ENCODE results near the gene NHEJ1. TPM values are rescaled to one million over a fixed set of nuclear protein-coding genes. Genes with fewer than 3 reads are reported as not detected.

The NHEJ1 gene
- total RNA-seq, 1 donor: 24.2 TPM

DNA sequence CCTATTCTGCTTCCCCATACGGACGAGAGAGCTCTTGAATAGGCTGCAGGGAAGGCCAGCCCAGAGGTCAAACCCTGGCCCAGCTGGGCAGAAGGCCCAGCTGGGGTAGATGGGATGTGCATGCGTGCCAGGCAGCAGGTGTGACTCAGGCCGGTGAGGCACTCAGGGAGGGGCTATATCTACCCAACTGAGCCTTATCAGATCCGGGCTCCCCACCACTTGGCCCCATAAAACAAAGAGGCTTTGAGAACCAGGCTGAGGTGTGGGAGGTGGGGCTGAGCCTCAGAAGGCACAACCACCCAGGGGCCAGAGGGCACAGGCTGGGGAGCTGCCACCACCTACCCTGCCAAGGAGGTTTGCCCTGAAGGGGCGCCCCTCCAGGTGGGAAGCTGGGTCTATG is 111.3 kb downstream of the NHEJ1 start:
- H3K4me3 ChIP-seq (ENCODE audit: low read depth, low read length): no peak overlapping the region
- TF ChIP-seq, protein P1, sequence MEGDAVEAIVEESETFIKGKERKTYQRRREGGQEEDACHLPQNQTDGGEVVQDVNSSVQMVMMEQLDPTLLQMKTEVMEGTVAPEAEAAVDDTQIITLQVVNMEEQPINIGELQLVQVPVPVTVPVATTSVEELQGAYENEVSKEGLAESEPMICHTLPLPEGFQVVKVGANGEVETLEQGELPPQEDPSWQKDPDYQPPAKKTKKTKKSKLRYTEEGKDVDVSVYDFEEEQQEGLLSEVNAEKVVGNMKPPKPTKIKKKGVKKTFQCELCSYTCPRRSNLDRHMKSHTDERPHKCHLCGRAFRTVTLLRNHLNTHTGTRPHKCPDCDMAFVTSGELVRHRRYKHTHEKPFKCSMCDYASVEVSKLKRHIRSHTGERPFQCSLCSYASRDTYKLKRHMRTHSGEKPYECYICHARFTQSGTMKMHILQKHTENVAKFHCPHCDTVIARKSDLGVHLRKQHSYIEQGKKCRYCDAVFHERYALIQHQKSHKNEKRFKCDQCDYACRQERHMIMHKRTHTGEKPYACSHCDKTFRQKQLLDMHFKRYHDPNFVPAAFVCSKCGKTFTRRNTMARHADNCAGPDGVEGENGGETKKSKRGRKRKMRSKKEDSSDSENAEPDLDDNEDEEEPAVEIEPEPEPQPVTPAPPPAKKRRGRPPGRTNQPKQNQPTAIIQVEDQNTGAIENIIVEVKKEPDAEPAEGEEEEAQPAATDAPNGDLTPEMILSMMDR (IDR thresholded peaks at IDR 0.05; ENCODE audit: insufficient read depth, low read depth, low read length): no peak
- DNase-seq (ENCODE audit: low read depth): no peak

DNA sequence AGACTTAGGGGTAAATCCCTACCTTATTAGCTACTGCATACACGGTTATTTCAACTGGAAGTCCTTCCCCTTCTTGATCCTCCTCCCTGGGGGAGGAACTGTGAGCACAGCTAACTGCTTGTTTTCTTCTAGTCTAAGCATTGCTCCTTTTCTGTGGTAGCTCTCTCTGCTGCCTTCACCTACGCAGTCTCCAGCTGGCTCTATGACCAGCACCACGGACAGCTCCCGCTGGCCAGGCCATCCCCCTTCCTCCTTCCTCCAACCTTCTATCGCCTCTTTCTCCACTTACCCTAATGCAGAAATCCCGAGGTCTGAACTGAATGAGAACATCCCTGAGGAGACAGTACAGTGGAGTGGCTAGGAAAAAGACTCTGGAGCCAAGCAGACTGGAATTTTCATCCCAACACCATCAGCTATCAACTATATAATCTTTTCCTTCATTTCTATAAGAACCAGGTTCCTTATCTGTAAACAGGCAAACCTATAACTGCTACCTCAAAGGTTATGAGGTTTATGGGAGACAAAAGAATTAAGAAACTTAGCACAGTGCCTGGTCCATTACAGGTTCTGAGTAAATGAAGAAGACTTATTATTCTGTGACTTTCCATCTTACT is 114.6 kb downstream of the NHEJ1 start:
- peak; percentile 37 for DNase-seq (ENCODE audit: low read depth)
- no peak overlapping the region for H3K4me3 ChIP-seq (ENCODE audit: low read depth, low read length)
- TF ChIP-seq, protein P1 (IDR thresholded peaks at IDR 0.05; ENCODE audit: insufficient read depth, low read depth, low read length): no peak

DNA sequence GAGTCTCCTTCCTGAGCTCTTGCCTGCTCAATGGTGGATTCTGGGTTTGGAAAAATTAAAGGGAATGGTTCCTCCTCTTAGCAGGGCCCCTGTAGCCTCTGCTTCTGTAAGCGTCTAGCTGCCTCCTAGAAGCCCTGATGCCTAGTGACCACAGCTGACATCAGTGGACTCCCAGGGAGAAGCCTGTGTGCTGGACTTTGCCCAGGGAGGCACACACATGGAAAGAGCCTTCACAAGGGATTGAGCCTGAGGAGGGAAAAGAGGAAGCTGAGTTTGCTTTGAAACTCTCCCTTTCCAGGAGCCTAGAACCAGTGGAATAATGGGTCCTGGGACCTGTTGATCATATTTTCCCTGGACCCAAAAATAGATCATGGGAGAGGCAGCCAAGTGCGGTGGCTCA is 117.9 kb downstream of the NHEJ1 start:
- TF ChIP-seq, protein P1 (IDR thresholded peaks at IDR 0.05; ENCODE audit: insufficient read depth, low read depth, low read length): no peak
- H3K4me3 ChIP-seq (ENCODE audit: low read depth, low read length): no peak overlapping the region
- DNase-seq (ENCODE audit: low read depth): no peak

DNA sequence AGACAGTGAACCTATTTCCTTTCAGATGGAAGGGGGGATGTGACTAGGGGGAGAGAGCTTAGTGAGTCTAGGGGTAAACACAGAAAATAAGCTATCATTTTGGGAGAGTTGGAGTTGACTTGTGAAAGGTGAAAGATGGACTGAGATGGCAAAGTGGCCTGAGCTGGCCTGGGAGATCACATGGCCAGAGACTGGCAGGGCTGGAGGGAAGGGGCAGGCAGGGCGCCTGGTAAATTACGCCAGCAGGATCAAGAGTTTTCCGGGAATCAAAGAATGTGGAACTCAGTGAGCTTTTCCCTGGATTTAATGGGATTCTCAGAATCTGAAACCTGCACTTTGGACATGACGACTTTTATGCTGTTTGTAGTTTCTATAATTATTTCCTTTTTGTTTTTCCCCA is 118.5 kb downstream of the NHEJ1 start:
- TF ChIP-seq, protein P1 (IDR thresholded peaks at IDR 0.05; ENCODE audit: insufficient read depth, low read depth, low read length): no peak
- H3K4me3 ChIP-seq (ENCODE audit: low read depth, low read length): no peak overlapping the region
- DNase-seq (ENCODE audit: low read depth): no peak

DNA sequence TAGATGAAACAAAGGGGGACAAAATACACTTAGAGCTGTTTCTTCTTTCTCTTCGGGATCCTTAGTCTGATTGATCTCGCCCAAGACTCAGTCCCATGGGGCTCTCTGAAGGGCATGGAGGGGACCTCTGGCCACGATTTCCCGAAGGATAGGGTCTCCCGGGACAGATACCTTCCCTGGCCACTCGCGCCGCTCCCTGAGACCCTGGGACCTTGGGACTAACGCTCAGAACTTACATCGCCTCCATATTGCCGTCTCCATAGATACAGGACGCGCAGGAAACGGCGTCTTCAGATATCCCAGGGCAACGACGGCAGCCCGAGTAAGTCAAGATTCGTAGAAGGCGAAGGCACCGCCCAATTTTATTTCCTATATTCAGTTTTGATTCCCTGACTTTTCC is 119.4 kb downstream of the NHEJ1 start, which contains the start of gene CFAP65:
CFAP65 (minus strand) TSS at position 265 of the 400 bp plus-strand sequence. CDS start 2,468 bp downstream, outside the sequence.
- peak within 1 kb of the TSS; percentile 41 for H3K4me3 ChIP-seq (ENCODE audit: low read depth, low read length)
- TF ChIP-seq, protein P1 (IDR thresholded peaks at IDR 0.05; ENCODE audit: insufficient read depth, low read depth, low read length): no peak
- peak; percentile 50 for DNase-seq (ENCODE audit: low read depth)

DNA sequence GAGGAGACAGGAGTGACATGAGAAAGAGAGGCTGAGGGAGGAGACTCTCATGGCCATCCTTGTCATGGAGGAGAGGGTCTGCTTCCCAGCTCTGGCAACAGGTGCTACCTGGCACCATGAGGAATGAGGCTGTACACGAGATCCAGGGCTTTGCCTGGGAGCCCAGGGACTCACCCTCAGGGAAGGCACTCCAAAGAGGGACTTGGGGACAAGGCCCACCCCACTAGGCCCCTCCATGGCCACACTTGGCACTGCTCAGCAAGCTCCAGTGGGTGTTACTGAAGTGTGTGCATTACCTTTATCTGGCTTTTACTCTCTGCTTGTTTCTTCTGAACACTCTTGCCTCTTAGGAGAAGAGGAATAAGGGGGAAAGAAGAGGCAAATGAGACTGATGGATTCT is 122.0 kb downstream of the NHEJ1 start:
- H3K4me3 ChIP-seq (ENCODE audit: low read depth, low read length): no peak overlapping the region
- TF ChIP-seq, protein P1 (IDR thresholded peaks at IDR 0.05; ENCODE audit: insufficient read depth, low read depth, low read length): no peak
- no peak for DNase-seq (ENCODE audit: low read depth)

Measured in fibroblast of villous mesenchyme (primary cell).